K562 (cell line): ENCODE measurements around the gene ZNRD2. TPM values are rescaled to one million over a fixed set of nuclear protein-coding genes. Genes with fewer than 3 reads are reported as not detected.

Experiments used
- CTBP1 ChIP-seq: fragments of 450-650 bp; IDR thresholded peaks from 2 replicates; pipeline ENCODE4 v1.6.1; 2016; ENCODE audit warnings: borderline replicate concordance
- HNRNPH1 ChIP-seq: fragments of 200-400 bp; formaldehyde crosslinking; optimal IDR thresholded peaks from 2 replicates; pipeline ENCODE3; 2017; ENCODE audit warnings: low read depth, mild to moderate bottlenecking, low read length, moderate library complexity
- L3MBTL2 ChIP-seq: fragments of 450-650 bp; IDR thresholded peaks from 2 replicates; pipeline ENCODE4 v1.6.1; 2016; ENCODE audit warnings: mild to moderate bottlenecking, moderate library complexity
- NCOA4 ChIP-seq: fragments of 450-650 bp; IDR thresholded peaks from 2 replicates; pipeline ENCODE4 v1.6.1; 2018; ENCODE audit warnings: mild to moderate bottlenecking; ENCODE audit not compliant: partially characterized antibody
- NCOA6 ChIP-seq: fragments of 450-650 bp; IDR thresholded peaks from 2 replicates; pipeline ENCODE4 v1.6.1; 2017; ENCODE audit warnings: mild to moderate bottlenecking
- NEUROD1 ChIP-seq: fragments of 150-350 bp; IDR thresholded peaks from 2 replicates; pipeline ENCODE4 v1.6.1; 2014; ENCODE audit warnings: borderline replicate concordance, low read length, low read depth; ENCODE audit not compliant: partially characterized antibody
- SAP30 ChIP-seq: fragments of 200-600 bp; sonication (generic); IDR thresholded peaks from 2 replicates; pipeline ENCODE4 v1.6.1; 2012; ENCODE audit warnings: borderline replicate concordance, low read depth, mild to moderate bottlenecking, moderate library complexity, low read length, control low read depth, inconsistent platforms; ENCODE audit not compliant: insufficient read depth, poor library complexity, severe bottlenecking
- TAF1 ChIP-seq: IDR thresholded peaks from 2 replicates; pipeline ENCODE4 v1.6.1; 2011; ENCODE audit warnings: mild to moderate bottlenecking, low read length, moderate library complexity; ENCODE audit not compliant: insufficient read depth, control insufficient read depth, severe bottlenecking; ENCODE audit errors: extremely low read depth
- ZBTB1 ChIP-seq: sonication (generic); formaldehyde crosslinking; IDR thresholded peaks from 2 replicates; pipeline ENCODE4 v1.8.1; 2023; ENCODE audit warnings: missing genetic modification reagents, low read depth, mild to moderate bottlenecking, borderline replicate concordance
- ZKSCAN8 ChIP-seq: fragments of 200-800 bp; sonication (Bioruptor generic); IDR thresholded peaks from 2 replicates; pipeline ENCODE4 v1.6.1; 2016; ENCODE audit warnings: missing genetic modification characterization, missing compliant biosample characterization
- ZNF165 ChIP-seq: fragments of 250-450 bp; sonication (Bioruptor Pico); IDR thresholded peaks from 2 replicates; pipeline ENCODE4 v1.4.0; 2020; ENCODE audit warnings: borderline replicate concordance
- polyA plus RNA-seq, 8 experiments: library from polyadenylated mRNA; depleted of rRNA in 4 of 8; stranded (reverse) in 5 of 8; unstranded in 3 of 8; fragments of >200 nt; fragmentation: Nextera tagmentation in 2 of 8; fragmentation: Illumina TruSeq in 1 of 8; extraction: Ambion mirVana in 2 of 8; extraction: Trizol in 1 of 8; gene quantifications; 2 replicates each; pipeline versions ENCODE4 v1.2.1 to v1.2.3, GENCODE V29; 2011 to 2014; ENCODE audit warnings: inconsistent platforms in 1 of 8, missing spikeins in 1 of 8
- total RNA-seq, 7 experiments: library from RNA; depleted of rRNA in 6 of 7; stranded (reverse); fragments of >200 nt in 6 of 7; fragmentation: Illumina TruSeq in 2 of 7; extraction: Trizol in 2 of 7; gene quantifications; 2 replicates each; pipeline versions ENCODE4 v1.2.1 to v1.2.3, GENCODE V29; 2011 to 2021; ENCODE audit warnings: low replicate concordance in 1 of 7
- TF ChIP-seq, protein P1 (sequence below), 2 experiments: IDR thresholded peaks; 2 replicates each; pipeline ENCODE4 v1.6.1; 2012; ENCODE audit warnings: improper control_type of control experiment in 2 of 2, low read depth in 2 of 2, low read length in 2 of 2, borderline replicate concordance in 1 of 2
- TF ChIP-seq, protein P2 (sequence below): sonication (generic); formaldehyde crosslinking; IDR thresholded peaks from 2 replicates; pipeline ENCODE4 v1.8.0; 2022; ENCODE audit warnings: mild to moderate bottlenecking, low read depth, missing genetic modification reagents
- TF ChIP-seq, protein P3 (sequence below): sonication (generic); formaldehyde crosslinking; IDR thresholded peaks from 2 replicates; pipeline ENCODE4 v1.8.1; 2023; ENCODE audit warnings: mild to moderate bottlenecking, missing genetic modification reagents
- TF ChIP-seq, protein P4 (sequence below): fragments of 200-800 bp; sonication (Bioruptor generic); IDR thresholded peaks from 2 replicates; pipeline ENCODE4 v1.6.1; 2016; ENCODE audit warnings: missing genetic modification characterization, missing compliant biosample characterization

The ZNRD2 gene
- total and polyA plus RNA-seq, 9 of the 15 experiments (the other 6 are each of a cell fraction or from before 2014, with no cell fraction given) = 13.4 to 129 (median 60.4) TPM

DNA sequence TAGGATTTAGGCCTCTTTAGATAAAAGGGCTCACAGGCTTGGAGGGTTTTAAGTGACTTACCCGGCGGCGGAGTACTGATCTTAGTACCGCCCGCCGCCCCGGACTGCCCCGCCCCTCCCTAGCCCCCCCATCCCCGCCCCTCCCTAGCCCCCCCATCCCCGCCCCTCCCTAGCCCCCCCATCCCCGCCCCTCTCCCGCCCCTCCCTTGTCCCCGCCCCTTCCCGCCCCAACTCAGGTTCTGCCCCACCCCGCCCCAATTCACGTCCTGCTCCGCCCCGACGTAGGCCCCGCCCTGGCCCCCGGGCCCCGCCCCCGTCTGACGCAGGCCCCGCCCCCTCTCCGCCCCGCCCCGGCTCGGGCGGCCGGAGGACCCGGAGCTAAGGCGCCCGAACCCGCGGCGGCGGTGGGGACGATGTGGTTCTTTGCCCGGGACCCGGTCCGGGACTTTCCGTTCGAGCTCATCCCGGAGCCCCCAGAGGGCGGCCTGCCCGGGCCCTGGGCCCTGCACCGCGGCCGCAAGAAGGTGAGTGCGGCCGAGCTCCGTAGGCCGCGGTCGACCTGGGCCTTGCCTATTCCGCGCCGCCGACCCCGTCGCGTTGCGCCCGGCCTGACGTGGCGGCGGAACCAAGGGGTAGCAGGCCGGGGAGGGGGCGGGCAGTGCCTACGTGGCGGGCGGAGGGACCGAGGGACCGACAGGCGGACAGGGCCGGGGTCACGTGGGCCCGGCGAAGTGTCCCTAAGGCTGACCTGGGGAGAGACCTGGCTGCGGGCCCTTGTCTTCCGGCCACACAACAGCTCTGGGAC is 45.3 kb upstream of the ZNRD2 start, which contains the start of gene SCYL1 (continued):
- TF ChIP-seq, protein P1, sequence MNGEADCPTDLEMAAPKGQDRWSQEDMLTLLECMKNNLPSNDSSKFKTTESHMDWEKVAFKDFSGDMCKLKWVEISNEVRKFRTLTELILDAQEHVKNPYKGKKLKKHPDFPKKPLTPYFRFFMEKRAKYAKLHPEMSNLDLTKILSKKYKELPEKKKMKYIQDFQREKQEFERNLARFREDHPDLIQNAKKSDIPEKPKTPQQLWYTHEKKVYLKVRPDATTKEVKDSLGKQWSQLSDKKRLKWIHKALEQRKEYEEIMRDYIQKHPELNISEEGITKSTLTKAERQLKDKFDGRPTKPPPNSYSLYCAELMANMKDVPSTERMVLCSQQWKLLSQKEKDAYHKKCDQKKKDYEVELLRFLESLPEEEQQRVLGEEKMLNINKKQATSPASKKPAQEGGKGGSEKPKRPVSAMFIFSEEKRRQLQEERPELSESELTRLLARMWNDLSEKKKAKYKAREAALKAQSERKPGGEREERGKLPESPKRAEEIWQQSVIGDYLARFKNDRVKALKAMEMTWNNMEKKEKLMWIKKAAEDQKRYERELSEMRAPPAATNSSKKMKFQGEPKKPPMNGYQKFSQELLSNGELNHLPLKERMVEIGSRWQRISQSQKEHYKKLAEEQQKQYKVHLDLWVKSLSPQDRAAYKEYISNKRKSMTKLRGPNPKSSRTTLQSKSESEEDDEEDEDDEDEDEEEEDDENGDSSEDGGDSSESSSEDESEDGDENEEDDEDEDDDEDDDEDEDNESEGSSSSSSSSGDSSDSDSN (IDR thresholded peaks at IDR 0.05; ENCODE audit: borderline replicate concordance in 1 of 2, low read depth in 2 of 2, low read length in 2 of 2) = peak; percentile 99
- TF ChIP-seq NCOA6 (no peak), SAP30 (peak; percentile 44), TAF1 (peak; percentile 63), ZNF165 (CRISPR knock-in tag) (0 out of 2 replicates have a peak, but pooled peaks have one; percentile 16), NEUROD1 (peak; percentile 44), L3MBTL2 (0 out of 2 replicates have a peak, but pooled peaks have one; percentile 26), HNRNPH1 (no peak), NCOA4 (no peak), ZBTB1 (CRISPR knock-in tag) (peak; percentile 58; the same call in 1 of the 2 replicates), CTBP1 (peak; percentile 47; the same call in 1 of the 2 replicates), ZKSCAN8 (CRISPR knock-in tag) (no peak)
- TF ChIP-seq, protein P2, sequence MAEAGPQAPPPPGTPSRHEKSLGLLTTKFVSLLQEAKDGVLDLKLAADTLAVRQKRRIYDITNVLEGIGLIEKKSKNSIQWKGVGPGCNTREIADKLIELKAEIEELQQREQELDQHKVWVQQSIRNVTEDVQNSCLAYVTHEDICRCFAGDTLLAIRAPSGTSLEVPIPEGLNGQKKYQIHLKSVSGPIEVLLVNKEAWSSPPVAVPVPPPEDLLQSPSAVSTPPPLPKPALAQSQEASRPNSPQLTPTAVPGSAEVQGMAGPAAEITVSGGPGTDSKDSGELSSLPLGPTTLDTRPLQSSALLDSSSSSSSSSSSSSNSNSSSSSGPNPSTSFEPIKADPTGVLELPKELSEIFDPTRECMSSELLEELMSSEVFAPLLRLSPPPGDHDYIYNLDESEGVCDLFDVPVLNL (CRISPR knock-in tag) = no peak
- TF ChIP-seq, protein P3, sequence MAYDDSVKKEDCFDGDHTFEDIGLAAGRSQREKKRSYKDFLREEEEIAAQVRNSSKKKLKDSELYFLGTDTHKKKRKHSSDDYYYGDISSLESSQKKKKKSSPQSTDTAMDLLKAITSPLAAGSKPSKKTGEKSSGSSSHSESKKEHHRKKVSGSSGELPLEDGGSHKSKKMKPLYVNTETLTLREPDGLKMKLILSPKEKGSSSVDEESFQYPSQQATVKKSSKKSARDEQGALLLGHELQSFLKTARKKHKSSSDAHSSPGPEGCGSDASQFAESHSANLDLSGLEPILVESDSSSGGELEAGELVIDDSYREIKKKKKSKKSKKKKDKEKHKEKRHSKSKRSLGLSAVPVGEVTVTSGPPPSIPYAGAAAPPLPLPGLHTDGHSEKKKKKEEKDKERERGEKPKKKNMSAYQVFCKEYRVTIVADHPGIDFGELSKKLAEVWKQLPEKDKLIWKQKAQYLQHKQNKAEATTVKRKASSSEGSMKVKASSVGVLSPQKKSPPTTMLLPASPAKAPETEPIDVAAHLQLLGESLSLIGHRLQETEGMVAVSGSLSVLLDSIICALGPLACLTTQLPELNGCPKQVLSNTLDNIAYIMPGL (CRISPR knock-in tag) = peak; percentile 95
- TF ChIP-seq, protein P4, sequence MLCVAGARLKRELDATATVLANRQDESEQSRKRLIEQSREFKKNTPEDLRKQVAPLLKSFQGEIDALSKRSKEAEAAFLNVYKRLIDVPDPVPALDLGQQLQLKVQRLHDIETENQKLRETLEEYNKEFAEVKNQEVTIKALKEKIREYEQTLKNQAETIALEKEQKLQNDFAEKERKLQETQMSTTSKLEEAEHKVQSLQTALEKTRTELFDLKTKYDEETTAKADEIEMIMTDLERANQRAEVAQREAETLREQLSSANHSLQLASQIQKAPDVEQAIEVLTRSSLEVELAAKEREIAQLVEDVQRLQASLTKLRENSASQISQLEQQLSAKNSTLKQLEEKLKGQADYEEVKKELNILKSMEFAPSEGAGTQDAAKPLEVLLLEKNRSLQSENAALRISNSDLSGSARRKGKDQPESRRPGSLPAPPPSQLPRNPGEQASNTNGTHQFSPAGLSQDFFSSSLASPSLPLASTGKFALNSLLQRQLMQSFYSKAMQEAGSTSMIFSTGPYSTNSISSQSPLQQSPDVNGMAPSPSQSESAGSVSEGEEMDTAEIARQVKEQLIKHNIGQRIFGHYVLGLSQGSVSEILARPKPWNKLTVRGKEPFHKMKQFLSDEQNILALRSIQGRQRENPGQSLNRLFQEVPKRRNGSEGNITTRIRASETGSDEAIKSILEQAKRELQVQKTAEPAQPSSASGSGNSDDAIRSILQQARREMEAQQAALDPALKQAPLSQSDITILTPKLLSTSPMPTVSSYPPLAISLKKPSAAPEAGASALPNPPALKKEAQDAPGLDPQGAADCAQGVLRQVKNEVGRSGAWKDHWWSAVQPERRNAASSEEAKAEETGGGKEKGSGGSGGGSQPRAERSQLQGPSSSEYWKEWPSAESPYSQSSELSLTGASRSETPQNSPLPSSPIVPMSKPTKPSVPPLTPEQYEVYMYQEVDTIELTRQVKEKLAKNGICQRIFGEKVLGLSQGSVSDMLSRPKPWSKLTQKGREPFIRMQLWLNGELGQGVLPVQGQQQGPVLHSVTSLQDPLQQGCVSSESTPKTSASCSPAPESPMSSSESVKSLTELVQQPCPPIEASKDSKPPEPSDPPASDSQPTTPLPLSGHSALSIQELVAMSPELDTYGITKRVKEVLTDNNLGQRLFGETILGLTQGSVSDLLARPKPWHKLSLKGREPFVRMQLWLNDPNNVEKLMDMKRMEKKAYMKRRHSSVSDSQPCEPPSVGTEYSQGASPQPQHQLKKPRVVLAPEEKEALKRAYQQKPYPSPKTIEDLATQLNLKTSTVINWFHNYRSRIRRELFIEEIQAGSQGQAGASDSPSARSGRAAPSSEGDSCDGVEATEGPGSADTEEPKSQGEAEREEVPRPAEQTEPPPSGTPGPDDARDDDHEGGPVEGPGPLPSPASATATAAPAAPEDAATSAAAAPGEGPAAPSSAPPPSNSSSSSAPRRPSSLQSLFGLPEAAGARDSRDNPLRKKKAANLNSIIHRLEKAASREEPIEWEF (CRISPR knock-in tag) = no peak
